PC-9 (cell line): ENCODE data around the gene B3GALT6.

Experiments used
- CTCF ChIP-seq: fragments of 200-600 bp; sonication (generic); conservative IDR thresholded peaks from 2 replicates; pipeline ENCODE4 v1.6.1; 2017; ENCODE audit warnings: mixed run types, antibody characterized with exemption, mild to moderate bottlenecking, moderate library complexity
- EZH2 ChIP-seq: fragments of 200-600 bp; sonication (generic); IDR thresholded peaks from 2 replicates; pipeline ENCODE4 v1.8.0; 2017; ENCODE audit warnings: antibody characterized with exemption, low read depth

GRCh38 chr1:1259119-1259488, 27.1 kb downstream of the B3GALT6 start:
- TF ChIP-seq CTCF: no peak
- TF ChIP-seq EZH2: no peak
